NT2/D1 (cell line): Measurements from ENCODE around the gene MYO1A.

Experiments used
- SUZ12 ChIP-seq: IDR thresholded peaks from 2 replicates; pipeline ENCODE4 v1.6.1; 2011; ENCODE audit not compliant: insufficient read length, insufficient read depth; ENCODE audit errors: extremely low read depth
- YY1 ChIP-seq: IDR thresholded peaks from 2 replicates; pipeline ENCODE4 v1.6.1; 2011; ENCODE audit not compliant: insufficient read length, insufficient read depth

GRCh38 chr12:57033431-57033830 is 16.5 kb downstream of the MYO1A start:
- TF ChIP-seq SUZ12 (no peak), YY1 (no peak)
